IMR-90 (cell line): ENCODE measurements around the gene PPY. TPM values are rescaled to one million over a fixed set of nuclear protein-coding genes. Genes with fewer than 3 reads are reported as not detected.

ENCODE experiments used
- ATAC-seq: fragments of 200-7000 bp; cut with Tn5 transposase; 2 replicates; pipeline ENCODE4 v1.9.1; 2020; ENCODE audit warnings: low read depth, mild to moderate bottlenecking, moderate library complexity
- BruUV-seq: library from RNA; stranded (reverse); fragments of 400-500 nt; replicated peaks from 2 replicates; lab custom pipeline; 2021; lab: Mats Ljungman, UMichigan
- CTCF ChIA-PET: fragments of 300-600 bp; formaldehyde crosslinking; extraction: SDS; loops from one replicate; lab custom pipeline; 2021; ENCODE audit warnings: antibody characterized with exemption; lab: Yijun Ruan, JAX
- POLR2A ChIA-PET: fragments of 300-600 bp; sonication (Branson Sonifier 250); formaldehyde crosslinking; loops from one replicate; lab custom pipeline; 2022; ENCODE audit warnings: antibody characterized with exemption; ENCODE audit not compliant: unreplicated experiment; lab: Charles Lee
- DNase-seq: peaks from one replicate; pipeline ENCODE4 v3.0.0; 2013
- H2AFZ ChIP-seq: replicated peaks from 2 replicates; pipeline ENCODE3; 2013; ENCODE audit warnings: low read length, mild to moderate bottlenecking; ENCODE audit not compliant: poor library complexity
- H2AK5ac ChIP-seq: 2 replicates; pipeline ENCODE4 v1.6.1; 2013; ENCODE audit warnings: low read depth, low read length, inconsistent platforms
- H2AK9ac ChIP-seq: replicated peaks from 2 replicates; pipeline ENCODE3; 2013; ENCODE audit warnings: mild to moderate bottlenecking, low read depth, low read length, moderate library complexity; ENCODE audit not compliant: poor library complexity
- H2BK120ac ChIP-seq: 2 replicates; pipeline ENCODE4 v1.6.1; 2013; ENCODE audit warnings: low read depth, low read length, inconsistent platforms
- H2BK15ac ChIP-seq: 3 replicates; pipeline ENCODE4 v1.6.1; 2013; ENCODE audit warnings: low read depth, low read length, inconsistent platforms
- H2BK20ac ChIP-seq: 2 replicates; pipeline ENCODE4 v1.6.1; 2013; ENCODE audit warnings: low read depth, mild to moderate bottlenecking, inconsistent platforms, low read length, moderate library complexity
- H2BK5ac ChIP-seq: 2 replicates; pipeline ENCODE4 v1.6.1; 2013; ENCODE audit warnings: mild to moderate bottlenecking, low read depth, low read length, inconsistent platforms; ENCODE audit not compliant: poor library complexity, severe bottlenecking
- H3K14ac ChIP-seq: replicated peaks from 2 replicates; pipeline ENCODE4 v1.6.1; 2013; ENCODE audit warnings: low read depth, low read length, inconsistent platforms
- H3K18ac ChIP-seq: 2 replicates; pipeline ENCODE4 v1.6.1; 2013; ENCODE audit warnings: low read depth, low read length, control low read depth
- H3K23ac ChIP-seq: 2 replicates; pipeline ENCODE4 v1.6.1; 2013; ENCODE audit warnings: low read depth, low read length, inconsistent platforms
- H3K27ac ChIP-seq: 2 replicates; pipeline ENCODE4 v1.5.1; 2013; ENCODE audit warnings: mild to moderate bottlenecking, control low read depth, low read length; ENCODE audit not compliant: insufficient read depth
- H3K27me3 ChIP-seq: 2 replicates; pipeline ENCODE4 v1.6.1; 2013; ENCODE audit warnings: low read length; ENCODE audit not compliant: control insufficient read depth, insufficient read depth
- H3K36me3 ChIP-seq: 2 replicates; pipeline ENCODE4 v1.6.1; 2013; ENCODE audit warnings: low read length, mixed read lengths; ENCODE audit not compliant: control insufficient read depth, insufficient read depth
- H3K4ac ChIP-seq: 2 replicates; pipeline ENCODE4 v1.6.1; 2013; ENCODE audit warnings: low read depth, low read length, inconsistent platforms
- H3K4me1 ChIP-seq: 2 replicates; pipeline ENCODE4 v1.6.1; 2013; ENCODE audit warnings: low read length, mixed read lengths; ENCODE audit not compliant: control insufficient read depth, insufficient read depth
- H3K4me2 ChIP-seq: 2 replicates; pipeline ENCODE4 v1.6.1; 2013; ENCODE audit warnings: low read depth, mild to moderate bottlenecking, control low read depth, low read length, moderate library complexity
- H3K4me3 ChIP-seq: 2 replicates; pipeline ENCODE4 v1.5.1; 2013; ENCODE audit warnings: low read depth, mild to moderate bottlenecking, control low read depth, low read length, moderate library complexity; ENCODE audit not compliant: insufficient read depth
- H3K56ac ChIP-seq: 2 replicates; pipeline ENCODE4 v1.6.1; 2013; ENCODE audit warnings: low read length, inconsistent platforms; ENCODE audit not compliant: insufficient read depth; ENCODE audit errors: extremely low read depth
- H3K79me1 ChIP-seq, 2 experiments: 2 replicates each; pipeline ENCODE4 v1.6.1; 2013; ENCODE audit warnings: low read length in 2 of 2, inconsistent platforms in 1 of 2, low read depth in 1 of 2
- H3K9ac ChIP-seq: 2 replicates; pipeline ENCODE4 v1.6.1; 2013; ENCODE audit warnings: low read depth, low read length, control low read depth
- H3K9me1 ChIP-seq: 2 replicates; pipeline ENCODE4 v1.6.1; 2013; ENCODE audit warnings: low read length, inconsistent platforms; ENCODE audit not compliant: insufficient read depth
- H3K9me3 ChIP-seq: 2 replicates; pipeline ENCODE4 v1.6.1; 2013; ENCODE audit warnings: low read length; ENCODE audit not compliant: control insufficient read depth, insufficient read depth
- H4K20me1 ChIP-seq: 2 replicates; pipeline ENCODE4 v1.6.1; 2013; ENCODE audit warnings: low read length, inconsistent platforms; ENCODE audit not compliant: insufficient read depth
- H4K5ac ChIP-seq: 2 replicates; pipeline ENCODE4 v1.6.1; 2013; ENCODE audit warnings: mild to moderate bottlenecking, low read depth, low read length, control low read depth
- H4K8ac ChIP-seq, 2 experiments: 2 replicates each; pipeline ENCODE4 v1.6.1; 2013; ENCODE audit warnings: low read depth in 2 of 2, low read length in 2 of 2, control low read depth in 1 of 2, inconsistent platforms in 1 of 2
- H4K91ac ChIP-seq: 2 replicates; pipeline ENCODE4 v1.6.1; 2013; ENCODE audit warnings: low read depth, low read length, inconsistent platforms; ENCODE audit not compliant: insufficient read depth
- BHLHE40 ChIP-seq: fragments of 150-350 bp; IDR thresholded peaks from 2 replicates; pipeline ENCODE4 v1.6.1; 2016; ENCODE audit warnings: mild to moderate bottlenecking, low read depth, low read length
- CEBPB ChIP-seq: IDR thresholded peaks from 2 replicates; pipeline ENCODE4 v1.6.1; 2012; ENCODE audit warnings: low read depth, low read length, improper control_type of control experiment
- CHD1 ChIP-seq: IDR thresholded peaks from 2 replicates; pipeline ENCODE4 v1.6.1; 2012; ENCODE audit warnings: low read depth, low read length, improper control_type of control experiment
- FOS ChIP-seq: fragments of 150-350 bp; IDR thresholded peaks from 2 replicates; pipeline ENCODE4 v1.6.1; 2016; ENCODE audit warnings: low read depth, low read length
- MAFK ChIP-seq: IDR thresholded peaks from 2 replicates; pipeline ENCODE4 v1.6.1; 2012; ENCODE audit warnings: low read depth, low read length, improper control_type of control experiment
- MAZ ChIP-seq: IDR thresholded peaks from 2 replicates; pipeline ENCODE4 v1.6.1; 2012; ENCODE audit warnings: low read depth, mild to moderate bottlenecking, low read length, improper control_type of control experiment, moderate library complexity, borderline replicate concordance
- MXI1 ChIP-seq: IDR thresholded peaks from 2 replicates; pipeline ENCODE4 v1.6.1; 2012; ENCODE audit warnings: low read depth, mild to moderate bottlenecking, low read length, moderate library complexity, borderline replicate concordance
- NFE2L2 ChIP-seq: fragments of 150-350 bp; IDR thresholded peaks from 2 replicates; pipeline ENCODE4 v1.6.1; 2016; ENCODE audit warnings: low read depth, mild to moderate bottlenecking, low read length
- POLR2A ChIP-seq: IDR thresholded peaks from 2 replicates; pipeline ENCODE4 v1.6.1; 2012; ENCODE audit warnings: mild to moderate bottlenecking, low read depth, low read length
- RAD21 ChIP-seq: IDR thresholded peaks from 2 replicates; pipeline ENCODE4 v1.6.1; 2012; ENCODE audit warnings: low read length, improper control_type of control experiment
- RCOR1 ChIP-seq: IDR thresholded peaks from 2 replicates; pipeline ENCODE4 v1.6.1; 2012; ENCODE audit warnings: mild to moderate bottlenecking, low read length, improper control_type of control experiment; ENCODE audit not compliant: insufficient replicate concordance
- RFX5 ChIP-seq: IDR thresholded peaks from 2 replicates; pipeline ENCODE4 v1.8.0; 2012; ENCODE audit warnings: low read depth, mild to moderate bottlenecking, low read length, moderate library complexity
- USF2 ChIP-seq: fragments of 150-350 bp; IDR thresholded peaks from 2 replicates; pipeline ENCODE4 v1.6.1; 2017; ENCODE audit warnings: mild to moderate bottlenecking, antibody characterized with exemption, low read length, low read depth
- WGBS, 2 experiments: methylation state at CpG; one replicate each; pipeline versions ENCODE4 v1.1.5 to v1.1.7; 2013; ENCODE audit warnings: missing lambda C conversion rate in 2 of 2; ENCODE audit not compliant: insufficient read length in 1 of 2; ENCODE audit errors: extremely low coverage in 2 of 2; 5-methylcytosine and 5-hydroxymethylcytosine counted together
- dilution Hi-C: fragments of 300-500 bp; cut with HindIII; formaldehyde crosslinking; loops from one replicate; pipeline ENCODE4 v1.14.3; 2018; ENCODE audit warnings: low sequenced_read_pairs; ENCODE audit not compliant: unreplicated experiment
- in situ Hi-C: fragments of 300-500 bp; cut with MboI; formaldehyde crosslinking; loops from 3 replicates; pipeline ENCODE4 v1.14.3; 2019; ENCODE audit warnings: low sequenced_read_pairs, inconsistent platforms, mixed read lengths
- intact Hi-C: fragments of 100-400 bp; cut with micrococcal nuclease; formaldehyde crosslinking; loops from 2 replicates; pipeline ENCODE4 v1.10.0; 2022
- polyA plus RNA-seq, 3 experiments: library from polyadenylated mRNA; depleted of rRNA; stranded (reverse); fragments of >200 nt; gene quantifications; 2 replicates each; pipeline ENCODE4 v1.2.3, GENCODE V29; 2012; ENCODE audit warnings: low replicate concordance in 1 of 3
- total RNA-seq: library from RNA; depleted of rRNA; stranded (reverse); fragments of >200 nt; gene quantifications from 2 replicates; pipeline ENCODE4 v1.2.3, GENCODE V29; 2012
- TF ChIP-seq, protein P1 (sequence below): fragments of 150-350 bp; IDR thresholded peaks from 2 replicates; pipeline ENCODE4 v1.6.1; 2016; ENCODE audit warnings: low read depth, mild to moderate bottlenecking, low read length, moderate library complexity, borderline replicate concordance
- TF ChIP-seq, protein P2 (sequence below): conservative IDR thresholded peaks from 2 replicates; pipeline ENCODE4 v1.5.1; 2012; ENCODE audit warnings: mild to moderate bottlenecking, low read depth, low read length, improper control_type of control experiment

Gene PPY
- total and polyA plus RNA-seq, 2 of the 4 experiments (the other 2 are of a cell fraction), result not detected

- Histone ChIP-seq H3K23ac (no peak overlapping the region), H2BK20ac (no peak overlapping the region), H3K79me1 (no peaks in the 10 kb centered on the region), H3K27ac (no peak overlapping the region), H4K5ac (no peak overlapping the region), H4K20me1 (no peaks in the 10 kb centered on the region), H3K36me3 (no peaks in the 10 kb centered on the region), H3K4me2 (no peak overlapping the region), H3K18ac (no peak overlapping the region), H3K9me1 (peaks cover 3% of the 10 kb centered on the region; the same call in 1 of the 2 replicates), H2AK5ac (no peak overlapping the region), H3K4me1 (no peaks in the 10 kb centered on the region), H3K14ac (no peak overlapping the region), H3K9me3 (no peaks in the 10 kb centered on the region), H2BK120ac (no peak overlapping the region), H3K27me3 (peaks cover 66% of the 10 kb centered on the region), H2AK9ac (no peak overlapping the region), H3K56ac (no peak overlapping the region), H3K9ac (no peak overlapping the region), H4K8ac (no peak overlapping the region), H2BK5ac (no peak overlapping the region), H4K91ac (no peak overlapping the region), H2BK15ac (no peak overlapping the region), H3K4me3 (no peak overlapping the region), H2AFZ (no peak overlapping the region), H3K4ac (no peak overlapping the region)
- WGBS, 2 experiments, result no CpG with 5 or more reads among the region's 3 CpGs
- DNase-seq (peak; percentile 22), ATAC-seq (peak; percentile 29; the same call in 1 of the 2 replicates)
- intact Hi-C loops (no loop called here), dilution Hi-C loops (no loop called here), in situ Hi-C loops (no loop called here)
- TF ChIP-seq CHD1, result no peak
- TF ChIP-seq, protein P1, sequence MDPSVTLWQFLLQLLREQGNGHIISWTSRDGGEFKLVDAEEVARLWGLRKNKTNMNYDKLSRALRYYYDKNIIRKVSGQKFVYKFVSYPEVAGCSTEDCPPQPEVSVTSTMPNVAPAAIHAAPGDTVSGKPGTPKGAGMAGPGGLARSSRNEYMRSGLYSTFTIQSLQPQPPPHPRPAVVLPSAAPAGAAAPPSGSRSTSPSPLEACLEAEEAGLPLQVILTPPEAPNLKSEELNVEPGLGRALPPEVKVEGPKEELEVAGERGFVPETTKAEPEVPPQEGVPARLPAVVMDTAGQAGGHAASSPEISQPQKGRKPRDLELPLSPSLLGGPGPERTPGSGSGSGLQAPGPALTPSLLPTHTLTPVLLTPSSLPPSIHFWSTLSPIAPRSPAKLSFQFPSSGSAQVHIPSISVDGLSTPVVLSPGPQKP, result no peak
- TF ChIP-seq, protein P2, sequence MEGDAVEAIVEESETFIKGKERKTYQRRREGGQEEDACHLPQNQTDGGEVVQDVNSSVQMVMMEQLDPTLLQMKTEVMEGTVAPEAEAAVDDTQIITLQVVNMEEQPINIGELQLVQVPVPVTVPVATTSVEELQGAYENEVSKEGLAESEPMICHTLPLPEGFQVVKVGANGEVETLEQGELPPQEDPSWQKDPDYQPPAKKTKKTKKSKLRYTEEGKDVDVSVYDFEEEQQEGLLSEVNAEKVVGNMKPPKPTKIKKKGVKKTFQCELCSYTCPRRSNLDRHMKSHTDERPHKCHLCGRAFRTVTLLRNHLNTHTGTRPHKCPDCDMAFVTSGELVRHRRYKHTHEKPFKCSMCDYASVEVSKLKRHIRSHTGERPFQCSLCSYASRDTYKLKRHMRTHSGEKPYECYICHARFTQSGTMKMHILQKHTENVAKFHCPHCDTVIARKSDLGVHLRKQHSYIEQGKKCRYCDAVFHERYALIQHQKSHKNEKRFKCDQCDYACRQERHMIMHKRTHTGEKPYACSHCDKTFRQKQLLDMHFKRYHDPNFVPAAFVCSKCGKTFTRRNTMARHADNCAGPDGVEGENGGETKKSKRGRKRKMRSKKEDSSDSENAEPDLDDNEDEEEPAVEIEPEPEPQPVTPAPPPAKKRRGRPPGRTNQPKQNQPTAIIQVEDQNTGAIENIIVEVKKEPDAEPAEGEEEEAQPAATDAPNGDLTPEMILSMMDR, result no peak
- no peak for TF ChIP-seq RCOR1
- TF ChIP-seq RAD21, result no peak
- TF ChIP-seq USF2, result no peak
- no peak for TF ChIP-seq NFE2L2
- no peak for TF ChIP-seq MAFK
- TF ChIP-seq FOS, result no peak
- no peak for TF ChIP-seq POLR2A
- TF ChIP-seq MAZ, result no peak
- TF ChIP-seq MXI1, result no peak
- TF ChIP-seq CEBPB, result no peak
- TF ChIP-seq BHLHE40, result no peak
- no peak for TF ChIP-seq RFX5
- CTCF ChIA-PET, result no interaction called here
- POLR2A ChIA-PET, result no interaction called here
- no TSS peak for BruUV-seq
Observed at GRCh38 chr17:43915559-43915958, 26.7 kb downstream of the PPY start.
